ENCODE results near the gene JAK3. TPM values are rescaled to one million over a fixed set of nuclear protein-coding genes. Genes with fewer than 3 reads are reported as not detected.

The JAK3 gene
- total and polyA plus RNA-seq, 2 donors (not counting 1 experiment from before 2014, with no cell fraction given) = 1.1 to 1.2 TPM

DNA sequence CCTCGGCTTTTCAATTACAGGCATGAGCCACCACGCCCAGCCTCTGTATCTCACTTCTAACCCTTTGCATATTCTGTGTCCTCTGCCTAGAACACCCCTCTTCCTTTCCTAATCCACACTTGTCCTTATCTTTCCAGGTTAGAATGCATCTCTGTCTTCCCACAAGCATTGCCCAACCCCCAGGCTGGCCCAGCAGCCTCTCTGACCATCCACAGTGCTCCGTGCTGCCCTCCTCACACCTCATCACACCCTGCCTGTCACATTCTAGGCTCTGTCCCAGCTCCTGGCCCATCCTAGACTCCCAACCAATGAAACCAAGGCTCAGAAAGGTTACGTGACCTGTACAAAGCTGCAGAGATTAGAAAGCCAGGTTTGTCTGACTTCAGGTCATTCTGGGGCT is 11.3 kb downstream of the JAK3 start:
- H3K79me2 ChIP-seq (ENCODE audit: control insufficient read depth, insufficient read depth, low read length) = no peaks in the 10 kb centered on the region
- H3K27me3 ChIP-seq (ENCODE audit: control insufficient read depth, insufficient read depth, low read length) = peaks cover 2% of the 10 kb centered on the region
- H3K4me2 ChIP-seq (ENCODE audit: extremely low read depth, insufficient read depth, low read length) = no peak overlapping the region
- DNase-seq (ENCODE audit: low read depth in 2 of 2) = no peak
- no peak overlapping the region for H3K9ac ChIP-seq (ENCODE audit: insufficient read depth, low read length)
- no peaks in the 10 kb centered on the region for H4K20me1 ChIP-seq (ENCODE audit: control insufficient read depth, extremely low read depth, insufficient read depth, low read length)
- no peak for TF ChIP-seq EZH2 (IDR thresholded peaks at IDR 0.05; ENCODE audit: low read length, missing control alignments)
- TF ChIP-seq, protein P1, sequence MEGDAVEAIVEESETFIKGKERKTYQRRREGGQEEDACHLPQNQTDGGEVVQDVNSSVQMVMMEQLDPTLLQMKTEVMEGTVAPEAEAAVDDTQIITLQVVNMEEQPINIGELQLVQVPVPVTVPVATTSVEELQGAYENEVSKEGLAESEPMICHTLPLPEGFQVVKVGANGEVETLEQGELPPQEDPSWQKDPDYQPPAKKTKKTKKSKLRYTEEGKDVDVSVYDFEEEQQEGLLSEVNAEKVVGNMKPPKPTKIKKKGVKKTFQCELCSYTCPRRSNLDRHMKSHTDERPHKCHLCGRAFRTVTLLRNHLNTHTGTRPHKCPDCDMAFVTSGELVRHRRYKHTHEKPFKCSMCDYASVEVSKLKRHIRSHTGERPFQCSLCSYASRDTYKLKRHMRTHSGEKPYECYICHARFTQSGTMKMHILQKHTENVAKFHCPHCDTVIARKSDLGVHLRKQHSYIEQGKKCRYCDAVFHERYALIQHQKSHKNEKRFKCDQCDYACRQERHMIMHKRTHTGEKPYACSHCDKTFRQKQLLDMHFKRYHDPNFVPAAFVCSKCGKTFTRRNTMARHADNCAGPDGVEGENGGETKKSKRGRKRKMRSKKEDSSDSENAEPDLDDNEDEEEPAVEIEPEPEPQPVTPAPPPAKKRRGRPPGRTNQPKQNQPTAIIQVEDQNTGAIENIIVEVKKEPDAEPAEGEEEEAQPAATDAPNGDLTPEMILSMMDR (conservative IDR thresholded peaks at IDR 0.05 in 1 of 2, IDR thresholded peaks at IDR 0.05 in 1 of 2; ENCODE audit: low read depth in 1 of 2, low read length in 2 of 2) = no peak
- H3K36me3 ChIP-seq (ENCODE audit: control insufficient read depth, insufficient read depth, low read length) = no peaks in the 10 kb centered on the region
- no peak overlapping the region for H3K4me3 ChIP-seq (replicated peaks in 1 of 4; ENCODE audit: control extremely low read depth in 1 of 4, insufficient read depth in 1 of 4, low read depth in 3 of 4, low read length in 4 of 4)
- H2AFZ ChIP-seq (ENCODE audit: low read length) = no peak overlapping the region
- H3K9me3 ChIP-seq (ENCODE audit: control insufficient read depth, insufficient read depth, low read depth, low read length) = no peaks in the 10 kb centered on the region
- peaks cover 2% of the 10 kb centered on the region for H3K4me1 ChIP-seq (ENCODE audit: control insufficient read depth, extremely low read depth, insufficient read depth, low read length)
- H3K27ac ChIP-seq (ENCODE audit: insufficient read depth, low read length) = no peak overlapping the region

DNA sequence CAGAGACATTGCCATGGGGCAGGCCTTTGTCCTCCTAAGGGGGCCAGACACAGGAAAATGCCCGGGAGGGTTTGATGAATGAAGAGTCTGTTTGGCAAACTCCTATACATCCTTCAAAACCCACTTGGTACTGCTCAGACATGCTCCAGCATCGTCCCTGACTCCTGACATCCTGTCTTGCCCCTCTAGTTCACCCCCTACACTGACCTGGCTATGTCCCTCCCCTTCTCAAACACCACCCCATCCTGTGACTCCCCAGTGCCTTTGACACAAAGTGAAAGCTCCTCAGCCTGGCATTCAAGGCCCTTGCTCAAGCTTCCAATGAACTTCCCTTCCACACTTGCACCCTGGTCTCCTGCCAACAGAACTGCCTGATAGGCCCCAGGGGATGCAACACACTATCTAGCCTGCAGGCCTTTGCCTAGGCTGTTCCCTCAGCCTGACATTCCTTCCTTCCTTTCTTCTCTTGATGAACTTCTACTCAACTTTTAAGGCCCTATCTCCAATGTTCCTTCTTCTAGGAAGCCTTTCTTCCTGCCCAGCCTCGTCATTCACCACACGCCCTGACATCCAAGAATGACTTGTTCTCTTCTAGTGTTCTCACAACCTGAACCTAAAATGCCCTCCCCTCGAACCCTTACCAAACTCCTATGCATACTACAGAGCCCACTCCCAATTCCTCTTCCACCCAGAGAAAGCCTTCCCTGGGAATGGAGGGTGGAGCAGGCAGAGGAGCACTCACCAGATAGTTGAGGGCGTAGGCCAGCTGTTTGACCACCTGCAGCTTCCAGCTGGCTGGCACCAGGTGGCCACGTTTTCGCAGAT is 12.4 kb downstream of the JAK3 start:
- no peak overlapping the region for H2AFZ ChIP-seq (ENCODE audit: low read length)
- H3K9ac ChIP-seq (ENCODE audit: insufficient read depth, low read length) = no peak overlapping the region
- no peak for DNase-seq (ENCODE audit: low read depth in 2 of 2)
- TF ChIP-seq, protein P1 (conservative IDR thresholded peaks at IDR 0.05 in 1 of 2, IDR thresholded peaks at IDR 0.05 in 1 of 2; ENCODE audit: low read depth in 1 of 2, low read length in 2 of 2) = no peak
- TF ChIP-seq EZH2 (IDR thresholded peaks at IDR 0.05; ENCODE audit: low read length, missing control alignments) = no peak
- no peaks in the 10 kb centered on the region for H3K36me3 ChIP-seq (ENCODE audit: control insufficient read depth, insufficient read depth, low read length)
- no peak overlapping the region for H3K4me2 ChIP-seq (ENCODE audit: extremely low read depth, insufficient read depth, low read length)
- H3K27ac ChIP-seq (ENCODE audit: insufficient read depth, low read length) = no peak overlapping the region
- no peaks in the 10 kb centered on the region for H3K4me1 ChIP-seq (ENCODE audit: control insufficient read depth, extremely low read depth, insufficient read depth, low read length)
- H3K9me3 ChIP-seq (ENCODE audit: control insufficient read depth, insufficient read depth, low read depth, low read length) = no peaks in the 10 kb centered on the region
- H4K20me1 ChIP-seq (ENCODE audit: control insufficient read depth, extremely low read depth, insufficient read depth, low read length) = no peaks in the 10 kb centered on the region
- H3K27me3 ChIP-seq (ENCODE audit: control insufficient read depth, insufficient read depth, low read length) = peaks cover 4% of the 10 kb centered on the region
- H3K4me3 ChIP-seq (replicated peaks in 1 of 4; ENCODE audit: control extremely low read depth in 1 of 4, insufficient read depth in 1 of 4, low read depth in 3 of 4, low read length in 4 of 4) = no peak overlapping the region
- H3K79me2 ChIP-seq (ENCODE audit: control insufficient read depth, insufficient read depth, low read length) = no peaks in the 10 kb centered on the region

DNA sequence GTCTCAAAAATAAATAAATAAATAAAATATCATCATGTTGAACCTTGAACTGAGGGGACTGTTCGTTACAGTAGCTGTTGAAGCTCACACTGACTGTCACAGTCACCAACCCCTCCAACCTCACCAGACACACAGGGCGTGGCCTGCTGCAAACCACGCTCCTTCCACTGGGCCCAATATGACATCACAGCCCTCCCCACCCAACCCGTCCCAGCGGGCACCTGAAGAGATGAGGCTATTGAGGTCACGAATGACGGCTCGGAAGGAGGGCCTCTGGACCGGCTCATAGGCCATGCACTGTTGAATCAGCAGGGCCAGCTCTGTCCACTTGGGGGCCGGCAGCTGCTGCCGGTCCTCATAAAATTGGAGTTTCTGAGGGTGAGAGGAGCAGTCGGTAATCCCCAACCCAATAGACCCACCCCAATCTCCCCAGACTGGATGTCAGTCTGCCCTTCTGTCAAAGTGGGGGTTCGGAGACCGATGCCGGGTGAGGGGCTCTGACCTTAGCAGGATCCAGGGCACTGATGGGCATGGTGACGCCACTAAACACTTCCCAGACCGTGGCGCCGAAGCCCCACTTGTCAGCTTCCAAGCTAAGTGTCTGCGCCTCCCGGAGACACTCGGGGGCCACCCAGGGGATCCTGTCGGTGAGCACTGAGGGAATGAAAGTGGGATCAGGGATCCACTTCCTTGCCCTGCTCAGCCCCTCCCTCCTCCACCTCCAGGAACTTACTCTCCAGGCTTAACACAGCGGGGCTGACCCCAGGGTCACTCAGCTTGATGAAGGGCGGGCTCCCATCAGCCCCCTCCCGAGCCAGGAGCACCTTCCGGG is 13.2 kb downstream of the JAK3 start:
- no peak overlapping the region for H3K4me3 ChIP-seq (replicated peaks in 1 of 4; ENCODE audit: control extremely low read depth in 1 of 4, insufficient read depth in 1 of 4, low read depth in 3 of 4, low read length in 4 of 4)
- DNase-seq (ENCODE audit: low read depth in 2 of 2) = no peak

More for the DNA sequence above, 13.2 kb downstream of the JAK3 start:
- Histone ChIP-seq H2AFZ (ENCODE audit: low read length) (no peak overlapping the region), H3K27me3 (ENCODE audit: control insufficient read depth, insufficient read depth, low read length) (peaks cover 4% of the 10 kb centered on the region), H3K79me2 (ENCODE audit: control insufficient read depth, insufficient read depth, low read length) (no peaks in the 10 kb centered on the region), H3K9ac (ENCODE audit: insufficient read depth, low read length) (no peak overlapping the region), H4K20me1 (ENCODE audit: control insufficient read depth, extremely low read depth, insufficient read depth, low read length) (no peaks in the 10 kb centered on the region), H3K36me3 (ENCODE audit: control insufficient read depth, insufficient read depth, low read length) (no peaks in the 10 kb centered on the region), H3K4me2 (ENCODE audit: extremely low read depth, insufficient read depth, low read length) (no peak overlapping the region), H3K4me1 (ENCODE audit: control insufficient read depth, extremely low read depth, insufficient read depth, low read length) (no peaks in the 10 kb centered on the region), H3K9me3 (ENCODE audit: control insufficient read depth, insufficient read depth, low read depth, low read length) (no peaks in the 10 kb centered on the region), H3K27ac (ENCODE audit: insufficient read depth, low read length) (no peak overlapping the region)
- no peak for TF ChIP-seq EZH2 (IDR thresholded peaks at IDR 0.05; ENCODE audit: low read length, missing control alignments)
- TF ChIP-seq, protein P1 (conservative IDR thresholded peaks at IDR 0.05 in 1 of 2, IDR thresholded peaks at IDR 0.05 in 1 of 2; ENCODE audit: low read depth in 1 of 2, low read length in 2 of 2) = peak in 1 of 2 donors; percentile 13
